Common myeloid progenitor, CD34-positive (primary cell): Measurements from ENCODE around the gene MMP27.
"Not testable (repeated sequence)": the region's sequence is repeated elsewhere in the genome, so short reads cannot be mapped to it uniquely, and the experiment has no call there.

Experiments
- CTCF ChIA-PET: fragments of 350-600 bp; sonication (Branson Sonifier 250); formaldehyde crosslinking; loops from one replicate; lab custom pipeline; 2021; ENCODE audit warnings: antibody characterized with exemption; lab: Charles Lee
- POLR2A ChIA-PET: fragments of 350-600 bp; sonication (Branson Sonifier 250); formaldehyde crosslinking; loops from one replicate; lab custom pipeline; 2021; ENCODE audit warnings: antibody characterized with exemption; lab: Charles Lee
- DNase-seq, 3 donors: peaks; one replicate each; pipeline versions ENCODE4 v3.0.0 to v3.0.0-alpha.2; 2013
- H3K27ac ChIP-seq, 2 experiments: 1 replicate in 1 of 2; 2 replicates in 1 of 2; pipeline ENCODE4 v1.7.0; 2013; ENCODE audit warnings: inconsistent platforms in 2 of 2, low read length in 2 of 2, mild to moderate bottlenecking in 2 of 2, low read depth in 1 of 2, moderate library complexity in 1 of 2; ENCODE audit not compliant: severe bottlenecking in 2 of 2, insufficient read depth in 1 of 2, poor library complexity in 1 of 2
- H3K27me3 ChIP-seq, 5 experiments: replicated peaks in 2 of 5; 1 replicate in 3 of 5; 2 replicates in 2 of 5; pipeline versions ENCODE4 v1.6.1 to v1.7.0; 2013; ENCODE audit warnings: low read length in 4 of 5, mild to moderate bottlenecking in 2 of 5, moderate library complexity in 2 of 5, inconsistent platforms in 1 of 5; ENCODE audit not compliant: insufficient read depth in 5 of 5, control insufficient read depth in 4 of 5
- H3K36me3 ChIP-seq, 4 experiments: 1 replicate in 2 of 4; 2 replicates in 2 of 4; pipeline versions ENCODE4 v1.6.1 to v1.7.0; 2013; ENCODE audit warnings: low read length in 3 of 4, control low read depth in 1 of 4, mild to moderate bottlenecking in 1 of 4; ENCODE audit not compliant: control insufficient read depth in 4 of 4, insufficient read depth in 4 of 4
- H3K4me1 ChIP-seq, 4 experiments: 1 replicate in 3 of 4; 2 replicates in 1 of 4; pipeline versions ENCODE4 v1.6.1 to v1.7.1; 2013; ENCODE audit warnings: low read length in 3 of 4, mild to moderate bottlenecking in 3 of 4, control low read depth in 1 of 4, inconsistent platforms in 1 of 4, moderate library complexity in 1 of 4; ENCODE audit not compliant: control insufficient read depth in 4 of 4, insufficient read depth in 4 of 4; ENCODE audit errors: control extremely low read depth in 1 of 4
- H3K4me3 ChIP-seq, 7 experiments: 1 replicate in 4 of 7; 2 replicates in 3 of 7; pipeline versions ENCODE4 v1.5.1 to v1.7.0; 2013; ENCODE audit warnings: mild to moderate bottlenecking in 7 of 7, low read length in 6 of 7, moderate library complexity in 6 of 7, inconsistent platforms in 2 of 7, low read depth in 2 of 7, control low read depth in 1 of 7; ENCODE audit not compliant: insufficient read depth in 4 of 7, control insufficient read depth in 1 of 7; ENCODE audit errors: extremely low read depth in 1 of 7
- H3K9me3 ChIP-seq, 5 experiments: 1 replicate in 4 of 5; 2 replicates in 1 of 5; pipeline versions ENCODE4 v1.6.1 to v1.7.1; 2013; ENCODE audit warnings: low read length in 4 of 5, mild to moderate bottlenecking in 2 of 5, inconsistent platforms in 1 of 5, low read depth in 1 of 5, moderate library complexity in 1 of 5; ENCODE audit not compliant: control insufficient read depth in 4 of 5, insufficient read depth in 2 of 5; ENCODE audit errors: control extremely low read depth in 1 of 5
- WGBS: methylation state at CpG from one replicate; pipeline ENCODE4 v1.1.5; 2013; ENCODE audit not compliant: insufficient coverage; 5-methylcytosine and 5-hydroxymethylcytosine counted together

Gene MMP27

DNA sequence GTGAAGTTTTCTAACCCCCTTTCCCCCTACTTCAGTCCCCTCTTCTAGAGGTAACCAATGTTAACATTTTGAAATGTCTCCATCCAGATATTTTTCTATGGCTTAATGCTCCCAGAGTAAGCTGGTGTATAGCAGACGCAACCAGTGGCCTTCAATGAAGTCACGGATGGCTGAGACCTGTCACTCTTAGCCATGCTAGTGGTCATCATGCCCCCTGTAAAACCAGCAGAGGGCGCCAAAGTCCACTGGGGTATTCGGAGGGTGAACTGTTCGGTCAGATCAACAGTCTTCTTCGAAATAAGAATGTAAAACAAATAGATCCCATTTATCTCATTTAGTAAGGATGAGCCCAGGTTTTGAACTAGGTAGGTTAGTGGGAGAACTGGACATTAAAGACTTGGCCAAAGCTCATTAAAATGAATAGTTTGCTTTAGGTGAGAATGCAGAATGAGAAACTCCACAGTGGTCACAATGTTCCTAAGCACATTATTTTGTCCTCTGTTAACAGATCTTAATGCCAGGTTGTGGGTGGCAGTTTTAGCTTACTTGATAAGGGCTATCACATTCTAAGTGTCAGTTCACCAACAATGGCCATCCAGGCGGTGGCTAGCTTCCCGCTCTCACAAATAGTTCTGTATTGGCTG lies 27.8 kb upstream of the MMP27 start:
- H3K9me3 ChIP-seq, result no peaks in the 10 kb centered on the region
- peaks cover 0 to 7% (median 0%) of the 10 kb centered on the region in 5 experiments for H3K27me3 ChIP-seq
- no peaks in the 10 kb centered on the region for H3K4me1 ChIP-seq
- ChIA-PET POLR2A (interaction anchor here (0.7 kb wide), 1 partner anchor 1092 kb away, joined by 3 read pairs; no protein-coding TSS in a partner anchor), CTCF (interaction anchor here (1.1 to 1.8 kb wide), 6 partner anchors 19 to 324 kb away, joined by 3 to 5 read pairs (median 3); partner anchors contain the start of gene MMP10)
- H3K36me3 ChIP-seq, result no peaks in the 10 kb centered on the region
- no peak overlapping the region for H3K27ac ChIP-seq
- WGBS, result 66% methylated on average over 3 of the region's 8 CpGs
- DNase-seq, result peak; percentile 35 to 61 (median 50)
- no peak overlapping the region for H3K4me3 ChIP-seq

- CTCF ChIA-PET, result interaction anchor here (1.4 kb wide), 1 partner anchor 62 kb away, joined by 4 read pairs; no protein-coding TSS in a partner anchor
- H3K4me1 ChIP-seq, H3K4me3 ChIP-seq, DNase-seq, H3K9me3 ChIP-seq, H3K27ac ChIP-seq, POLR2A ChIA-PET, H3K36me3 ChIP-seq, H3K27me3 ChIP-seq: not testable (repeated sequence)
- WGBS, result 59% methylated on average over 8 of the region's 8 CpGs
Measured at GRCh38 chr11:102730944-102731343, 25.4 kb upstream of the MMP27 start.

DNA sequence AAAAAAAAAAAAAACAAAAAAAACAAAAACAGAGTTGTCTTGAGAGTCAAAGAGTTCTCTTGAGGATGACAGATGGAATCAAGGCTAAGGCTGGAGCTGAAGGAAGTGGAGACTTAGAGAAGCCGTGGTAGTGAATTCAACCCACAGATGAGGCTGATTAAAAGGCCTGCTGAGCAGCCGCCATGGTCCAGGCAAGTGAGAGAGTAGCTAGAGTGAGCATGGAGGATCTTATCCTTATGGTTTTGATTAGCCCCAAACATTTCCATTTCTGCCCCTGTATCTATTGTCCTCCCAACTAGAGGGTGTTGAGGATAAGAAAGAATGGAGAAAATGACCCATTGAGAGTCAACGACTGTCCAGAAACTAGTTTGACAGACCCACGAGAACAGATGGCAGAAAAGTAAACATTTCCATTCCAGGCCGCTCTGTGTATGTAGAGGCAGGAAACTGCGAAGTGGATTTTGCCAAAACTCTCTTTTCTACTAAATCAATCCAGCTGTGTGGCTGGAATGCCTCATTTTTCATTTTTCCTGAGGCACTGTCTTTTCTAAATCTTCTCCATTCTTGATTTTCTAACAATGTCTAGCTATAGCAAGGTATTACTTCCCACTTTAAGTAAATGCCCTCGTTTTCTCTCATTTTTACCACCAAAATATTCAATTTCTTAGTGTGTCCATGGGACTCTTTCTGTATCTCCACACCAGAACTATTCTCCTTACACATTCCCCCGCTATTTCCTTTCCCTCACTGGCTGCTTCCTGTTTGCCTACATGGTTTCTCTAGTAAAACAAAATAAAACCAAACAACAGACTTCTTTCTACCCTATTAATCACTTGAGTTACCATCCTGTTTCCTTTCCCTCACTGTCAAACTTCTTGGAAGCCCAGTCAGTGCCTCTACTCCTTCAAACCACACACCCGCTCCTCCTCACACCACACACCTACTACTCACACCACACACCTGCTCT lies 24.6 kb upstream of the MMP27 start:
- 71% methylated on average over 7 of the region's 9 CpGs for WGBS
- ChIA-PET CTCF (no interaction called here), POLR2A (no interaction called here)
- H3K27me3 ChIP-seq, result peaks cover 0 to 3% (median 0%) of the 10 kb centered on the region in 5 experiments
- H3K27ac ChIP-seq, result no peak overlapping the region
- no peaks in the 10 kb centered on the region for H3K9me3 ChIP-seq
- H3K4me1 ChIP-seq, result no peaks in the 10 kb centered on the region
- no peaks in the 10 kb centered on the region for H3K36me3 ChIP-seq
- DNase-seq, result no peak
- no peak overlapping the region for H3K4me3 ChIP-seq

GRCh38 chr11:102727890-102728289 lies 22.3 kb upstream of the MMP27 start:
- DNase-seq, result peak in 2 of 3 donors; percentile 12 to 34
- peaks cover 0 to 2% (median 0%) of the 10 kb centered on the region in 5 experiments for H3K27me3 ChIP-seq
- WGBS, result 87% methylated on average over 2 of the region's 2 CpGs
- POLR2A ChIA-PET, result no interaction called here
- no peaks in the 10 kb centered on the region for H3K36me3 ChIP-seq
- H3K9me3 ChIP-seq, result no peaks in the 10 kb centered on the region
- CTCF ChIA-PET, result no interaction called here
- H3K4me1 ChIP-seq, result no peaks in the 10 kb centered on the region
- H3K4me3 ChIP-seq, result no peak overlapping the region
- H3K27ac ChIP-seq, result no peak overlapping the region

DNA sequence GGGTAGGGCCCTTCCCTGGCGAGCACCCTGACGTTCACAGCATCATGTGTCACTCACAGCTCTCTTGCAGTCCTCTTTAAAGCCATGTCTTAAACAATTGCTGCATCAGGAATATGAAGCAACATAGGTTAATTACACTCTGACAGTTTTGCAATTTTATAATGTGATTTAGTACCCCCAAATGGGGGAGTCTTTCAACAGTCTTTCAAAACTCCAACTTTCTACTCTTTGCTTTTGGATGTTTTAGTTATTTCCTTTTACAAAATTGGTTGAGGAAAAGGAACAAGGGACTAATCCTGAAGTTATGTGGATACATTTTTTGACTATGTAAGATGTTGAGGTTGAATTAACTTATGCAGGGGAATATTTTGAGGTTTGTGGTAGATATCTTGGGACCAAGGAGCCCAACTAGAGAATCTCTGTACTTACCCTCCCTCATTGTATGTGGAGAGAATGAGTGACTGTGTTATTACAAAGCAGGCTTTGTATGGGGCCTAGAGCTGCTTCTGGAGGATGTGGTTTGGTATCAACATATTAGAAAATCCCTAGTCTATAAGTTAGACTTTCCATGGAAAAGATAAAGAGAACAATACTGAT lies 19.4 kb upstream of the MMP27 start, which contains the start of gene MMP8:
Gene MMP8 (minus strand): TSS at position 51 of the 597 bp plus-strand sequence. CDS start 99 bp downstream, outside the sequence.
- WGBS, result 80% methylated on average over 2 of the region's 2 CpGs

GRCh38 chr11:102722821-102723220 lies 17.3 kb upstream of the MMP27 start:
- POLR2A ChIA-PET, result no interaction called here
- CTCF ChIA-PET, result no interaction called here
- no peaks in the 10 kb centered on the region for H3K9me3 ChIP-seq
- H3K27ac ChIP-seq, result no peak overlapping the region
- no peaks in the 10 kb centered on the region for H3K36me3 ChIP-seq
- H3K27me3 ChIP-seq, result peaks cover 0 to 3% (median 0%) of the 10 kb centered on the region in 5 experiments
- peak in 2 of 3 donors; percentile 50 for DNase-seq
- no peak overlapping the region for H3K4me3 ChIP-seq
- H3K4me1 ChIP-seq, result no peaks in the 10 kb centered on the region

More for the DNA sequence above, 19.4 kb upstream of the MMP27 start, which contains the start of gene MMP8:
- Histone ChIP-seq H3K27ac (no peak within 1 kb of the TSS), H3K27me3 (peaks cover 0 to 3% (median 0%) of the 10 kb centered on the region in 5 experiments), H3K4me3 (no peak within 1 kb of the TSS), H3K9me3 (no peaks in the 10 kb centered on the region), H3K4me1 (no peaks in the 10 kb centered on the region), H3K36me3 (no peaks in the 10 kb centered on the region)
- no peak for DNase-seq
- CTCF ChIA-PET, result no interaction called here
- POLR2A ChIA-PET, result no interaction called here
